GM23338 (cell line): ENCODE data around the gene ALCAM.

Experiments
- CREB1 ChIP-seq: fragments of 250-450 bp; sonication (Bioruptor Pico); IDR thresholded peaks from 2 replicates; pipeline ENCODE4 v1.5.0; 2020; ENCODE audit warnings: low read depth, mild to moderate bottlenecking, moderate library complexity
- CTCF ChIP-seq, 2 experiments: fragments of 200-600 bp in 1 of 2; sonication (generic) in 1 of 2; conservative IDR thresholded peaks; 2 replicates each; pipeline versions ENCODE4 v1.5.1 to v1.6.1; 2016 to 2017; ENCODE audit warnings: antibody characterized with exemption in 2 of 2, low read depth in 2 of 2, mild to moderate bottlenecking in 2 of 2, moderate library complexity in 1 of 2
- ETS1 ChIP-seq: IDR thresholded peaks from 2 replicates; pipeline ENCODE4 v1.6.1; 2016; ENCODE audit warnings: antibody characterized with exemption
- EZH2 ChIP-seq: fragments of 200-600 bp; sonication (generic); IDR thresholded peaks from one replicate; pipeline ENCODE4 v1.8.0; 2017; ENCODE audit warnings: antibody characterized with exemption, mild to moderate bottlenecking, low read depth; ENCODE audit not compliant: unreplicated experiment
- EZH2phosphoT487 ChIP-seq: fragments of 200-600 bp; sonication (generic); IDR thresholded peaks from one replicate; pipeline ENCODE4 v1.8.1; 2018; ENCODE audit warnings: antibody characterized with exemption; ENCODE audit not compliant: unreplicated experiment
- JUNB ChIP-seq: IDR thresholded peaks from one replicate; pipeline ENCODE4 v1.6.1; 2016; ENCODE audit warnings: antibody characterized with exemption; ENCODE audit not compliant: unreplicated experiment
- NANOG ChIP-seq: IDR thresholded peaks from 2 replicates; pipeline ENCODE4 v1.6.1; 2016; ENCODE audit warnings: antibody characterized with exemption, borderline replicate concordance
- POLR2AphosphoS5 ChIP-seq: IDR thresholded peaks from 2 replicates; pipeline ENCODE4 v1.6.1; 2016; ENCODE audit warnings: antibody characterized with exemption, low read depth
- REST ChIP-seq: IDR thresholded peaks from one replicate; pipeline ENCODE4 v1.6.1; 2018; ENCODE audit warnings: antibody characterized with exemption; ENCODE audit not compliant: unreplicated experiment
- STAT1 ChIP-seq: IDR thresholded peaks from one replicate; pipeline ENCODE4 v1.6.1; 2016; ENCODE audit warnings: antibody characterized with exemption; ENCODE audit not compliant: unreplicated experiment
- ZNF114 ChIP-seq: fragments of 250-450 bp; sonication (Bioruptor Pico); IDR thresholded peaks from 2 replicates; pipeline ENCODE4 v1.5.0; 2020; ENCODE audit warnings: mild to moderate bottlenecking, moderate library complexity
- ZNF331 ChIP-seq: fragments of 250-450 bp; sonication (Bioruptor Pico); IDR thresholded peaks from 2 replicates; pipeline ENCODE4 v1.5.0; 2020; ENCODE audit warnings: low read depth, mild to moderate bottlenecking, moderate library complexity
- ZNF462 ChIP-seq: fragments of 250-450 bp; sonication (Bioruptor Pico); IDR thresholded peaks from 2 replicates; pipeline ENCODE4 v1.5.0; 2020; ENCODE audit warnings: mild to moderate bottlenecking, moderate library complexity

GRCh38 chr3:105424412-105425152, 57.9 kb downstream of the ALCAM start:
- TF ChIP-seq CTCF (conservative IDR thresholded peaks at IDR 0.05; ENCODE audit: low read depth in 2 of 2), result no peak
- TF ChIP-seq POLR2AphosphoS5, result no peak
- TF ChIP-seq REST, result no peak
- TF ChIP-seq EZH2, result no peak
- no peak for TF ChIP-seq ZNF462 (CRISPR knock-in tag)
- TF ChIP-seq ETS1, result no peak
- TF ChIP-seq STAT1, result no peak
- TF ChIP-seq EZH2phosphoT487, result no peak
- TF ChIP-seq ZNF114 (CRISPR knock-in tag), result no peak
- no peak for TF ChIP-seq CREB1 (CRISPR knock-in tag)
- no peak for TF ChIP-seq JUNB
- TF ChIP-seq ZNF331, result no peak
- TF ChIP-seq NANOG, result no peak
